Activated CD8-positive, alpha-beta memory T cell treated with anti-CD3 and anti-CD28 coated beads, Interleukin-2, amount 10 ng/mL, durations not matched to agents 7 days and 5 days (primary cell): ENCODE results near the gene CCT4. TPM values are rescaled to one million over a fixed set of nuclear protein-coding genes. Genes with fewer than 3 reads are reported as not detected.

Source experiments
- total RNA-seq, 2 experiments: library from RNA; stranded (reverse); gene quantifications; one replicate each; pipeline ENCODE4 v1.2.3, GENCODE V29; 2021

CCT4 gene
- total RNA-seq, 2 experiments from 2014 or later, result 170 to 245 TPM

Other genes starting within 250 kb of the CCT4 start
- 1 to 10 TPM; 4.8 TPM for gene FAM161A, start 34.6 kb downstream of the CCT4 start, total RNA-seq
- 10 to 100 TPM; 27.4 to 33.0 TPM for gene COMMD1, start 17.0 kb upstream of the CCT4 start, total RNA-seq